Uterus (tissue), 2 donors: Measurements from ENCODE around the gene LRRC26.

ENCODE experiments used
- CTCF ChIP-seq, 4 experiments: fragments of 200-600 bp in 2 of 4; fragments of 450-650 bp in 2 of 4; sonication (generic) in 2 of 4; IDR thresholded peaks; one replicate each; pipeline ENCODE4 v1.5.1; 2016 to 2019; ENCODE audit warnings: antibody characterized with exemption in 4 of 4, mild to moderate bottlenecking in 2 of 4, moderate library complexity in 1 of 4
- POLR2A ChIP-seq, 2 donors: fragments of 450-650 bp; IDR thresholded peaks; one replicate each; pipeline ENCODE4 v1.6.1; 2016; ENCODE audit warnings: antibody characterized with exemption in 2 of 2, mild to moderate bottlenecking in 1 of 2, moderate library complexity in 1 of 2

GRCh38 chr9:137178201-137178938 is 8.5 kb upstream of the LRRC26 start:
- TF ChIP-seq POLR2A (IDR thresholded peaks at IDR 0.05) (no peak), CTCF (IDR thresholded peaks at IDR 0.05) (no peak)
